ENCODE measurements around the gene ALOX12. TPM values are rescaled to one million over a fixed set of nuclear protein-coding genes. Genes with fewer than 3 reads are reported as not detected.

The ALOX12 gene
- total RNA-seq, 1 donor from 2014 or later: not detected

GRCh38 chr17:6997171-6997570 lies 1.3 kb downstream of the ALOX12 start:
- intact Hi-C loops (cut with micrococcal nuclease): no loop called here
- DNase-seq (no peak), ATAC-seq (no peak)

- DNase-seq (no peak), ATAC-seq (no peak)
- intact Hi-C loops (cut with micrococcal nuclease): no loop called here
Measured at GRCh38 chr17:6998855-6999508, 3.1 kb downstream of the ALOX12 start.

- no peak for DNase-seq
- ATAC-seq: no peak
- intact Hi-C loops (cut with micrococcal nuclease): loop anchor here (5.0 kb wide), 1 partner anchor 89 kb away; no protein-coding TSS in a partner anchor
Measured at GRCh38 chr17:7001318-7001961, 5.6 kb downstream of the ALOX12 start.

GRCh38 chr17:7002288-7003047 lies 6.6 kb downstream of the ALOX12 start:
- DNase-seq: no peak
- intact Hi-C loops (cut with micrococcal nuclease): loop anchor here (5.0 kb wide), 1 partner anchor 90 kb away; no protein-coding TSS in a partner anchor
- ATAC-seq: no peak

- intact Hi-C loops (cut with micrococcal nuclease): loop anchor here (5.0 kb wide), 1 partner anchor 91 kb away; no protein-coding TSS in a partner anchor
- no peak for ATAC-seq
- no peak for DNase-seq
Measured at GRCh38 chr17:7003745-7004144, 7.9 kb downstream of the ALOX12 start.

GRCh38 chr17:7004398-7005253 lies 8.8 kb downstream of the ALOX12 start:
- DNase-seq: no peak
- ATAC-seq: peak; percentile 59
- intact Hi-C loops (cut with micrococcal nuclease): loop anchor here (5.0 kb wide), 1 partner anchor 92 kb away; no protein-coding TSS in a partner anchor

GRCh38 chr17:7005716-7006115 lies 9.9 kb downstream of the ALOX12 start:
- intact Hi-C loops (cut with micrococcal nuclease): no loop called here
- ATAC-seq: no peak
- no peak for DNase-seq

- DNase-seq: no peak
- intact Hi-C loops (cut with micrococcal nuclease): no loop called here
- ATAC-seq: no peak
Measured at GRCh38 chr17:7007143-7007542, 11.3 kb downstream of the ALOX12 start.

GRCh38 chr17:7010523-7010922 lies 14.7 kb downstream of the ALOX12 start:
- no peak for ATAC-seq

GRCh38 chr17:7011415-7011814 lies 15.6 kb downstream of the ALOX12 start:
- no peak for ATAC-seq
- intact Hi-C loops (cut with micrococcal nuclease): no loop called here
- DNase-seq: no peak

More at GRCh38 chr17:7010523-7010922, 14.7 kb downstream of the ALOX12 start:
- intact Hi-C loops (cut with micrococcal nuclease): no loop called here
- no peak for DNase-seq

- no peak for DNase-seq
- intact Hi-C loops (cut with micrococcal nuclease): no loop called here
- no peak for ATAC-seq
Measured at GRCh38 chr17:7011942-7012254, 16.0 kb downstream of the ALOX12 start.

GRCh38 chr17:7014261-7014994 lies 18.6 kb downstream of the ALOX12 start:
- peak; percentile 99 for DNase-seq
- intact Hi-C loops (cut with micrococcal nuclease): no loop called here
- ATAC-seq: peak; percentile 89

GRCh38 chr17:7014995-7015958 lies 19.4 kb downstream of the ALOX12 start:
- no peak for ATAC-seq
- no peak for DNase-seq
- intact Hi-C loops (cut with micrococcal nuclease): no loop called here

GRCh38 chr17:7016418-7016817 lies 20.6 kb downstream of the ALOX12 start:
- no peak for ATAC-seq
- intact Hi-C loops (cut with micrococcal nuclease): no loop called here

GRCh38 chr17:7016886-7017826 lies 21.3 kb downstream of the ALOX12 start:
- no peak for ATAC-seq
- no peak for DNase-seq
- intact Hi-C loops (cut with micrococcal nuclease): no loop called here

More at GRCh38 chr17:7016418-7016817, 20.6 kb downstream of the ALOX12 start:
- DNase-seq: no peak

GRCh38 chr17:7017827-7018200 lies 22.0 kb downstream of the ALOX12 start:
- intact Hi-C loops (cut with micrococcal nuclease): no loop called here
- DNase-seq (no peak), ATAC-seq (no peak)

Data from left ventricle myocardium superior (tissue), 1 donor.